ENCODE data around the gene RAB11FIP4. TPM values are rescaled to one million over a fixed set of nuclear protein-coding genes. Genes with fewer than 3 reads are reported as not detected.

Gene RAB11FIP4
- total RNA-seq, 1 donor = 0.09 TPM

DNA sequence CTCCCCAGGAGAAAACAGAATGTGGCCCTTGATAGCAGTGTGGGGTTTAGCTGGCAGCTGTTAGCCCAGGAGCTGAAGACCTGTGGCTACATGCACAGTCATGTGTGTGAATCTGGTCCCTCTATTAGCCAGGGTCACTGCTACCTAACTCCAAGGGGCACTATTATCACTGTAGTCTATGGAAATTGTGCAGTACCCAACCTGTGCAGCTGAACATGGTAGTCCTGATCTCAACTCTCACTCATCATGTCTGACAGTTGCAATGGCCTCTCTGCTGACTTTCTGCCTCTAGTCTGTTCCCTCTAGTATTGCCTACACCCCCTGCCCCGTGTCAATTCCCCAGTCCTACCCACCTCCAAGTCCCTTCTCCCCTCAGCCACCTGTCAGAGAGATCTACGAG, 67.4 kb downstream of the RAB11FIP4 start:
- no peak for DNase-seq (ENCODE audit: low read depth)

DNA sequence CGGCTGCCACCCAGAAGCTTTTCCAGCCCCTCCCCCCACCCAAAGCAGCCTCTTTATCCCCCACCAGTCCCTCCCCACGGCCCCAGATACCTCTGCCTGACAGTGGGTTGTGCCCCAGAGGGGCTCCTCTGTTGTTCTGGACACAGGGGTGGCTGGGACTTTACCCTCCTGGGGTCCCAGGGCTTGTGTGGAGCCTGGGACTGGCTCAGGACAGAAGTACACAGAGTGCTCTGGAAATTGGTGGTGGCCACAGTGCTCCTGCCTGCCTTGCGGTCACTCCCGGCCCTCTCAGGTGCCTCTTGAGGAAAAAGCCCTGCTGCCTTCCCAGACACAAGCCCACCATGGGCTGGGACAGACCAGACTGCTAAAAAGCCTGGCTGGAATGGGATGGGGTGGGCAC, 68.2 kb downstream of the RAB11FIP4 start:
- TF ChIP-seq, protein P1, sequence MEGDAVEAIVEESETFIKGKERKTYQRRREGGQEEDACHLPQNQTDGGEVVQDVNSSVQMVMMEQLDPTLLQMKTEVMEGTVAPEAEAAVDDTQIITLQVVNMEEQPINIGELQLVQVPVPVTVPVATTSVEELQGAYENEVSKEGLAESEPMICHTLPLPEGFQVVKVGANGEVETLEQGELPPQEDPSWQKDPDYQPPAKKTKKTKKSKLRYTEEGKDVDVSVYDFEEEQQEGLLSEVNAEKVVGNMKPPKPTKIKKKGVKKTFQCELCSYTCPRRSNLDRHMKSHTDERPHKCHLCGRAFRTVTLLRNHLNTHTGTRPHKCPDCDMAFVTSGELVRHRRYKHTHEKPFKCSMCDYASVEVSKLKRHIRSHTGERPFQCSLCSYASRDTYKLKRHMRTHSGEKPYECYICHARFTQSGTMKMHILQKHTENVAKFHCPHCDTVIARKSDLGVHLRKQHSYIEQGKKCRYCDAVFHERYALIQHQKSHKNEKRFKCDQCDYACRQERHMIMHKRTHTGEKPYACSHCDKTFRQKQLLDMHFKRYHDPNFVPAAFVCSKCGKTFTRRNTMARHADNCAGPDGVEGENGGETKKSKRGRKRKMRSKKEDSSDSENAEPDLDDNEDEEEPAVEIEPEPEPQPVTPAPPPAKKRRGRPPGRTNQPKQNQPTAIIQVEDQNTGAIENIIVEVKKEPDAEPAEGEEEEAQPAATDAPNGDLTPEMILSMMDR (IDR thresholded peaks at IDR 0.05; ENCODE audit: insufficient read depth, low read length) = no peak
- DNase-seq (ENCODE audit: low read depth) = no peak

More for the DNA sequence above, 67.4 kb downstream of the RAB11FIP4 start:
- TF ChIP-seq, protein P1 (IDR thresholded peaks at IDR 0.05; ENCODE audit: insufficient read depth, low read length) = no peak
- H3K4me3 ChIP-seq (ENCODE audit: low read depth, low read length) = no peak overlapping the region

DNA sequence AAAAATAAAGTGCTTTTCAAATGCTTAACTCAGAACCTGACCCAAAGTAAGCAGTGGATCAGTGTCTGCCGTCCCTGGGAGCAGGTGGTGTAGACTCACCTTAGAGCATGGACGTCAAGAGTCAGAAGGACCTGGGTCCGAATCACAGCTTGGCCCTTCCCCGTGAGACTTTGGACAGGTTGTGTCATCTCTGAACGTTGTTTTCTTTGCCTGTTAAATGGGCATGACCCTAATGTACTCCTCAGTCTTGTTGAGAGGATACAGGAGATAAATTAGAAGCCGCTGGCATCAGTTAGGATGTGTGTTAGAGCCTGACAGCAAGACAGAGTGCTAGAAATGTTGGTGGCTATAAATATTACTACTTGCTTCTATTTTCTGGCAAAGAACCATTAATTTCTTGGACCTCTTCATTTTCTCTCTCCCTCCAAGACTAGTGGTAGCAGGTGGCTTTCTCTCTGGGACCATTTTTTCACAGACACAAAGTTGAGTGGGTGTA, 68.8 kb downstream of the RAB11FIP4 start:
- TF ChIP-seq, protein P1 (IDR thresholded peaks at IDR 0.05; ENCODE audit: insufficient read depth, low read length) = no peak
- DNase-seq (ENCODE audit: low read depth) = no peak
- H3K4me3 ChIP-seq (ENCODE audit: low read depth, low read length) = no peak overlapping the region

More for the DNA sequence above, 68.2 kb downstream of the RAB11FIP4 start:
- no peak overlapping the region for H3K4me3 ChIP-seq (ENCODE audit: low read depth, low read length)

DNA sequence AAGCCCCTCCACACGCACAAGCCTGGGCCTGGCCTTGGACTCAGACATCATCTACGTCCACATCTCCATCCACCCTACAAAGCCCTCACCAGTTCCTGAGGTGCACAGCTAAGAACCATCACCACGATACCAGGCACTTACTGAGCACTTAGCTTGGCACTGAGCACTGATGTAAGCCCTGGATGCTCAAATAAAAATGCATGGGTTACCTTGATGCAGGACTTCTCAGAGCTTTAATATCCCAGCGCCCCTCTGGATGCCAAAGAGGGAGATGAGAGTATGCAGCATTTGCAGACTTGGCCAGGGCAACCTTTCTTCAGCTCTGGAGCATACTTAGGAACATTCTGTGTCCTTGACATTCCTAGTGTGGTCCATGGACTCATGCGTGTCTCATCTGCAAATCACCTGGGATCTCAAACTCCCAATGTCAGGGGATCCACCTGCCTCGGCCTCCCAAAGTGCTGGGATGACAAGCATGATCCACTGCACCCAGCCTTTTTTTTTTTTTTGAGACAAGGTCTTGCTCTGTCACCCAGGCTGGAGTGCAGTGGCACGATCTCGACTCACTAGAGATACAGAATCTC, 69.8 kb downstream of the RAB11FIP4 start:
- no peak for DNase-seq (ENCODE audit: low read depth)
- TF ChIP-seq, protein P1 (IDR thresholded peaks at IDR 0.05; ENCODE audit: insufficient read depth, low read length) = no peak

DNA sequence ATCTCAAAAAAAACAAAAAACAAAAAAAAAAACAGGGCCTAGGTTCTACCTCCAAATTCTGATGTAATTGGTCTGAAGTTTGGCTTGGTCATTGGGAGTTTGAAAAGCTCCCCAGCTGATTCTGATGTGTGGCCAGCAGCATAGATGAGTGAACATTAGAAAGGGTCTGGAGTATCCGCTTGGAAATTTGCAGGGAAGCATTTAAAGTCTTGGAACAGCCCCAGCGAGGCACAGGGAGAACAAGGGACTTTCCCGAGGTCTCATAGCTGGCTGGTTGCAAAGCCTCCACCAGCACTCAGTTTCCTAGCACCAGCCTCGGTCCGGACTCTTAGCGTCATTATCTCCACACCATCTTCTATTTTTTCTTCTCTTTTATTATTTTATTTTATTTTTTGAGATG, 70.8 kb downstream of the RAB11FIP4 start:
- peak; percentile 51 for DNase-seq (ENCODE audit: low read depth)
- no peak overlapping the region for H3K4me3 ChIP-seq (ENCODE audit: low read depth, low read length)
- TF ChIP-seq, protein P1 (IDR thresholded peaks at IDR 0.05; ENCODE audit: insufficient read depth, low read length) = no peak

More for the DNA sequence above, 69.8 kb downstream of the RAB11FIP4 start:
- H3K4me3 ChIP-seq (ENCODE audit: low read depth, low read length) = no peak overlapping the region

DNA sequence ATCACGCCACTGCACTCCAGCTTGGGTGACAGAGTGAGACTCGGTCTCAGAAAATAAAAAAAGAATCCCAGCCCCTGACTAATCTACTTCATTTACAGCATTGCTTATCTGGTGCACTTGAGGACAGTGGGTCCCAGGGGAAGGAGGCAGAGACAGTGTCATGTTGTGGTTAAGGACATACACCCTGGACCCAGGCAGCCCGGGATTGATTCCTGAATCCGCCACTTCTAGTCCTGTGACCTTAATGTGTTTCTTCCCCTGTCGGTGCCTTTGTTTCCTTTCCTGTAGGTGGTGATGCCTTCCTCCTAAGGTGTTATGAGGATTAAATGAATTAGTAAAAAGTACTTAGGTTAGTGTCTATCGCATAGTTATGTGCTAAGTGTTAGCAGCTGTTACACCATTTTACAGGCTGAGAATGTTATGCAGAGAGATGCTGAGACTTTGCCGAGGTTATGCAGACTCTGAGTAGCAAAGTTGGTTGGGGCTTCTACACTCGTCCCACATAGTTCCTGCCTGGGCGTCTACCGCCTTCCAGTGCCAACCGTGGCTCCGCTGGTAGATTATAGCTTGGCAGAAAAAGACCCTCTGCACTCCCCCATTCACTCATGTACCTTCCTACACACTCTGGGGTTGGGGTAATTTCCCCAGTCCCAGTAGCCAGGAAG, 74.8 kb downstream of the RAB11FIP4 start:
- TF ChIP-seq, protein P1 (IDR thresholded peaks at IDR 0.05; ENCODE audit: insufficient read depth, low read length) = no peak
- no peak overlapping the region for H3K4me3 ChIP-seq (ENCODE audit: low read depth, low read length)
- DNase-seq (ENCODE audit: low read depth) = no peak

Data from fibroblast of the aortic adventitia (primary cell).